Esophagus squamous epithelium (tissue), 5 donors: Measurements from ENCODE around the gene AQP12B. TPM values are rescaled to one million over a fixed set of nuclear protein-coding genes. Genes with fewer than 3 reads are reported as not detected.

ENCODE experiments used
- DNase-seq: peaks from one replicate; lab custom pipeline; 2025; lab: John Stamatoyannopoulos, UW
- H3K27ac ChIP-seq, 4 donors: fragments of 200-600 bp; sonication (generic); one replicate each; pipeline ENCODE4 v1.5.1; 2016 to 2019; ENCODE audit warnings: mild to moderate bottlenecking in 1 of 4
- H3K27me3 ChIP-seq, 4 donors: fragments of 200-600 bp; sonication (generic); 1 replicate in 3 of 4; 2 replicates in 1 of 4; pipeline versions ENCODE4 v1.5.1 to v1.6.0; 2017 to 2021; ENCODE audit warnings: antibody characterized with exemption in 1 of 4
- H3K36me3 ChIP-seq, 3 donors: fragments of 200-600 bp; sonication (generic); one replicate each; pipeline ENCODE4 v1.5.1; 2016 to 2019
- H3K4me1 ChIP-seq, 3 donors: fragments of 200-600 bp; sonication (generic); one replicate each; pipeline ENCODE4 v1.5.1; 2017 to 2019
- H3K4me3 ChIP-seq, 4 donors: fragments of 200-600 bp; sonication (generic); 1 replicate in 3 of 4; 2 replicates in 1 of 4; pipeline ENCODE4 v1.5.1; 2016 to 2019; ENCODE audit warnings: mild to moderate bottlenecking in 2 of 4, moderate library complexity in 1 of 4
- H3K9me3 ChIP-seq, 3 donors: fragments of 200-600 bp; sonication (generic); one replicate each; pipeline ENCODE4 v1.5.1; 2016 to 2019
- CTCF ChIP-seq, 6 experiments: fragments of 450-650 bp in 4 of 6; fragments of 200-600 bp in 2 of 6; sonication (generic) in 2 of 6; IDR thresholded peaks; one replicate each; pipeline ENCODE4 v1.5.1; 2016 to 2019; ENCODE audit warnings: antibody characterized with exemption in 6 of 6, mild to moderate bottlenecking in 4 of 6, moderate library complexity in 4 of 6
- POLR2A ChIP-seq, 4 donors: fragments of 450-650 bp; IDR thresholded peaks; one replicate each; pipeline ENCODE4 v1.6.1; 2017; ENCODE audit warnings: antibody characterized with exemption in 4 of 4, mild to moderate bottlenecking in 4 of 4, moderate library complexity in 3 of 4
- WGBS, 2 donors: methylation state at CpG; one replicate each; pipeline ENCODE4 v1.1.5; 2018; 5-methylcytosine and 5-hydroxymethylcytosine counted together
- intact Hi-C: fragments of 100-400 bp; cut with DNase I; formaldehyde crosslinking; loops from one replicate; pipeline ENCODE4 v1.15.0; 2022
- total RNA-seq, 4 donors: library from RNA; depleted of rRNA; stranded (reverse); fragments of >200 nt; gene quantifications; one replicate each; pipeline ENCODE4 v1.1.0, GENCODE V29; 2016
- donor health status: DM: yes; HTN: yes; CAD: no.

The AQP12B gene
- total RNA-seq, 4 donors from 2014 or later, result not detected

GRCh38 chr2:240717681-240718581 lies 35.2 kb upstream of the AQP12B start:
- intact Hi-C loops, result no loop called here
- Histone ChIP-seq H3K4me1 (no peaks in the 10 kb centered on the region), H3K27me3 (peaks cover 0 to 54% (median 0%) of the 10 kb centered on the region in 4 donors), H3K36me3 (no peaks in the 10 kb centered on the region), H3K9me3 (no peaks in the 10 kb centered on the region), H3K27ac (no peak overlapping the region), H3K4me3 (no peak overlapping the region)
- WGBS, 2 donors, result 80 to 84% methylated on average over 2 to 12 of the region's 31 CpGs
- DNase-seq, result no peak
- TF ChIP-seq CTCF (IDR thresholded peaks at IDR 0.05), result no peak
- no peak for TF ChIP-seq POLR2A (IDR thresholded peaks at IDR 0.05)

DNA sequence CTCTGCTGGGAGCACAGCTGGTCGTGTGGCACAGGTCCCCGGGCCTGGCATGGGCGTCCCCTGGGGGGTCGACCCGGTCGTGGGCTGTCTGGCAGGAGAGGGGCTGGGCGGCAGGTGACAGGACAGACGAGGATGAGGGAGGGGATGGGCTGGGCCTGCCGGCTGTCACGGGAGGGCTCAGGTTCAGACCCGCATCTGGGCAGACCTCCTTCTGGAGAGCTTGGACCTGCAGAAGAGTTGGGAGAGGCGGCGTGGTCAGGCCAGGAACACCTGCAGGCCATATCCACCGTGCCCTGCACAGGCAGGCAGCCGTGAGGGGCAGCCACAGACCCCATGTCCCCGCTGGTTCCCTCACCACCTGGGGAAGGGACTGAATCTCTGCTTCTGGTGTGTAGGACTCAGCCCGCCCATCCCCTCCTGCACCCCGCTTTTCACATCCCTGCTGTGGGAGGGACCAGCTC lies 34.5 kb upstream of the AQP12B start:
- intact Hi-C loops, result no loop called here
- DNase-seq, result no peak
- TF ChIP-seq CTCF (IDR thresholded peaks at IDR 0.05) (no peak), POLR2A (IDR thresholded peaks at IDR 0.05) (no peak)
- Histone ChIP-seq H3K4me3 (no peak overlapping the region), H3K27ac (no peak overlapping the region), H3K27me3 (peaks cover 0 to 54% (median 0%) of the 10 kb centered on the region in 4 donors), H3K9me3 (no peaks in the 10 kb centered on the region), H3K36me3 (no peaks in the 10 kb centered on the region), H3K4me1 (no peaks in the 10 kb centered on the region)
- WGBS, 2 donors, result 67 to 100% methylated on average over 2 to 6 of the region's 18 CpGs

DNA sequence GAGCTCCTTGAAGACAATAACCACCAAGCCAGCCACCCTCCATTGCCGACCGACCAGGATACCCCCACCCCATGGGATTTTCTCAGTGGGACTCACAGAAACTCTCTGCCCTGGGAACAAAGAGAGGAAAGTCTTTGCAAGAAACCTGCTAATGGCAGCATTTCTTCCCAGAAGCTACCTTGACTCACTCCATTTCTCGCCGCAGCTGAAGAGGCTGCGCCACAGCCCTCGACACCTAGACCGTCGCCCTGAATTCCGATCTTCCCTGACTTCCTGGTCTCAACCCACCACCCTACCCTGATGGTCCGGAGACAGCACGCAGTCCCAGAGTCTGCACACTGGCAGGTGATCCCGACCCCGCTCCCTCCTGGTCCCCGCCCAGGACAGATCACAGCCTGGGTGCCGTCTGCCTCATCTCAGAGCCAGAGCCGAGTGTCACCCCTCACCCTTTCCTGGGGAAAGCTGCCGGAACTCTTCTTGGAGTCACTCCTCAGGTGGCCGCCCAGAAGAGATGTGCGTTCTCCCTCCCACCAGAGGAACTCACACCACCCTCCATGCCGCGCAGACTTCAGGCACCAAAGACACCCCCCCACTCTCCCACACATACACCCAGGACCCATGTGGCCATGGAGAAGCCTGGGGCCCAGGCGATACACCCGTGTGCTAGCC lies 33.6 kb upstream of the AQP12B start:
- H3K36me3 ChIP-seq, result no peaks in the 10 kb centered on the region
- intact Hi-C loops, result no loop called here
- H3K9me3 ChIP-seq, result no peaks in the 10 kb centered on the region
- H3K27ac ChIP-seq, result no peak overlapping the region
- peaks cover 0 to 56% (median 0%) of the 10 kb centered on the region in 4 donors for H3K27me3 ChIP-seq
- WGBS, 2 donors, result 89 to 96% methylated on average over 13 to 20 of the region's 23 CpGs
- no peak for DNase-seq
- H3K4me1 ChIP-seq, result no peaks in the 10 kb centered on the region
- no peak for TF ChIP-seq POLR2A (IDR thresholded peaks at IDR 0.05)
- TF ChIP-seq CTCF (IDR thresholded peaks at IDR 0.05), result no peak
- H3K4me3 ChIP-seq, result no peak overlapping the region

- no peaks in the 10 kb centered on the region for H3K9me3 ChIP-seq
- H3K4me1 ChIP-seq, result no peaks in the 10 kb centered on the region
- DNase-seq, result no peak
- TF ChIP-seq CTCF (IDR thresholded peaks at IDR 0.05), result no peak
- TF ChIP-seq POLR2A (IDR thresholded peaks at IDR 0.05), result no peak
- intact Hi-C loops, result no loop called here
- no peak overlapping the region for H3K27ac ChIP-seq
- H3K4me3 ChIP-seq, result no peak overlapping the region
- WGBS, 2 donors, result 10% methylated on average over 5 of the region's 23 CpGs; no CpG with 5 or more reads in 1 of the 2 donors
- H3K36me3 ChIP-seq, result no peaks in the 10 kb centered on the region
- H3K27me3 ChIP-seq, result peaks cover 0 to 49% (median 0%) of the 10 kb centered on the region in 4 donors
Observed at GRCh38 chr2:240714747-240715725, 32.4 kb upstream of the AQP12B start.
